ENCODE results near the gene NOD2. TPM values are rescaled to one million over a fixed set of nuclear protein-coding genes. Genes with fewer than 3 reads are reported as not detected.

Gene NOD2
- total and polyA plus RNA-seq, 2 of the 13 experiments (the other 11 are each of a cell fraction or from before 2014, with no cell fraction given), result 0.27 to 0.81 TPM

GRCh38 chr16:50668368-50669008, 24.9 kb upstream of the NOD2 start (continued):
- no peak for TF ChIP-seq HMGA1 (CRISPR knock-in tag; conservative IDR thresholded peaks at IDR 0.05)
- peak; percentile 65 for TF ChIP-seq FOXO1 (CRISPR knock-in tag; IDR thresholded peaks at IDR 0.05)
- TF ChIP-seq TIGD3 (CRISPR knock-in tag; IDR thresholded peaks at IDR 0.05; ENCODE audit: borderline replicate concordance), result no peak
- no peak for TF ChIP-seq ZNF337 (CRISPR knock-in tag; IDR thresholded peaks at IDR 0.05; ENCODE audit: borderline replicate concordance, low read depth)
- peak; percentile 34; the same call in 1 of the 2 replicates for TF ChIP-seq UBTF (CRISPR knock-in tag; IDR thresholded peaks at IDR 0.05)
- 0 out of 2 replicates have a peak, but pooled peaks have one; percentile 37 for TF ChIP-seq ISL2 (CRISPR knock-in tag; IDR thresholded peaks at IDR 0.05)
- TF ChIP-seq ATF2 (CRISPR knock-in tag; IDR thresholded peaks at IDR 0.05), result no peak
- TF ChIP-seq ZNF260 (CRISPR knock-in tag; IDR thresholded peaks at IDR 0.05; ENCODE audit: borderline replicate concordance, low read depth), result no peak
- no peak for TF ChIP-seq SIN3B (IDR thresholded peaks at IDR 0.05; ENCODE audit: low read length)
- TF ChIP-seq FOXM1 (CRISPR knock-in tag; IDR thresholded peaks at IDR 0.05), result no peak
- no peak for TF ChIP-seq TFE3 (CRISPR knock-in tag; IDR thresholded peaks at IDR 0.05)
- TF ChIP-seq ZNF543 (CRISPR knock-in tag; IDR thresholded peaks at IDR 0.05), result peak; percentile 53; the same call in 1 of the 2 replicates
- no peak for TF ChIP-seq CHCHD3 (CRISPR knock-in tag; IDR thresholded peaks at IDR 0.05)
- TF ChIP-seq RNF219 (CRISPR knock-in tag; IDR thresholded peaks at IDR 0.05), result no peak
- no peak for TF ChIP-seq NFYC (CRISPR knock-in tag; IDR thresholded peaks at IDR 0.05)
- no peak for TF ChIP-seq HOXD1 (CRISPR knock-in tag; IDR thresholded peaks at IDR 0.05)
- TF ChIP-seq KMT2B (CRISPR knock-in tag; IDR thresholded peaks at IDR 0.05), result no peak
- TF ChIP-seq ZNF761 (CRISPR knock-in tag; conservative IDR thresholded peaks at IDR 0.05), result no peak
- no peak for TF ChIP-seq ZC3H13 (CRISPR knock-in tag; IDR thresholded peaks at IDR 0.05)
- no peak for TF ChIP-seq MXD3 (CRISPR knock-in tag; IDR thresholded peaks at IDR 0.05)
- TF ChIP-seq ZNF451 (CRISPR knock-in tag; IDR thresholded peaks at IDR 0.05), result no peak

All from HepG2 (cell line).